Kidney epithelial cell (primary cell): ENCODE measurements around the gene CHI3L1. TPM values are rescaled to one million over a fixed set of nuclear protein-coding genes. Genes with fewer than 3 reads are reported as not detected.

Experiments used
- DNase-seq: peaks from one replicate; pipeline ENCODE4 v3.0.0-alpha.2; 2010; ENCODE audit warnings: low read depth
- H3K27me3 ChIP-seq: 2 replicates; pipeline ENCODE4 v1.6.0; 2011; ENCODE audit warnings: low read length; ENCODE audit not compliant: control insufficient read depth, insufficient read depth
- H3K36me3 ChIP-seq: 2 replicates; pipeline ENCODE4 v1.5.1; 2011; ENCODE audit warnings: low read length; ENCODE audit not compliant: control insufficient read depth, insufficient read depth
- H3K4me3 ChIP-seq: 2 replicates; pipeline ENCODE4 v1.5.1; 2011; ENCODE audit warnings: low read depth, mild to moderate bottlenecking, control low read depth, low read length
- CTCF ChIP-seq: IDR thresholded peaks from 2 replicates; pipeline ENCODE4 v1.5.1; 2011; ENCODE audit warnings: mild to moderate bottlenecking, moderate library complexity, low read length, control low read depth, inconsistent platforms; ENCODE audit not compliant: insufficient read depth, poor library complexity, severe bottlenecking
- total RNA-seq: library from RNA; depleted of rRNA; stranded (reverse); fragments of >200 nt; gene quantifications from 2 replicates; pipeline ENCODE4 v1.2.3, GENCODE V29; 2015

Gene CHI3L1
- total RNA-seq, 1 donor from 2014 or later = 1.5 TPM

GRCh38 chr1:203187689-203188264 is 1.3 kb upstream of the CHI3L1 start:
- Histone ChIP-seq H3K27me3 (no peaks in the 10 kb centered on the region), H3K36me3 (no peaks in the 10 kb centered on the region), H3K4me3 (no peak overlapping the region)
- no peak for TF ChIP-seq CTCF
- DNase-seq = no peak

- no peak overlapping the region for H3K4me3 ChIP-seq
- TF ChIP-seq CTCF = no peak
- no peaks in the 10 kb centered on the region for H3K27me3 ChIP-seq
- no peaks in the 10 kb centered on the region for H3K36me3 ChIP-seq
- DNase-seq = no peak
Observed at GRCh38 chr1:203187304-203187685, 791 bp upstream of the CHI3L1 start.

DNA sequence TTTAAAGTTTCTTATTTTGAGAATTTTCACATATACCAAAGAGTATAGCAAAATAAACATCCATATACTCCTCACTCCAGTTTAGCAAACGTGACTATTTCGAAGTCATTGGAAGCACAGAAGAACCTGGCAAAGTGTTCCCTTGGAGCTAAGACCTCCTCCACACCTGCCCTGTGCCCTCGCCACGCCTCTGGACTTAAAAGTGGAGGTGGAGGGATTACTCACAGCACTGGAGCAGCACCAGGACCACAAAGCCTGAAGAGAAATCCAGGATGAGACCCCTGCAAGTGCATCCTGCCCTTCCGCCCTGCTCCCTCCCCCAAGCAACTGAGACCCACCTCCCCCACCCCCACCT is 436 bp downstream of the CHI3L1 start:
- H3K4me3 ChIP-seq = no peak overlapping the region
- no peaks in the 10 kb centered on the region for H3K27me3 ChIP-seq
- TF ChIP-seq CTCF = no peak
- no peak for DNase-seq
- H3K36me3 ChIP-seq = no peaks in the 10 kb centered on the region

DNA sequence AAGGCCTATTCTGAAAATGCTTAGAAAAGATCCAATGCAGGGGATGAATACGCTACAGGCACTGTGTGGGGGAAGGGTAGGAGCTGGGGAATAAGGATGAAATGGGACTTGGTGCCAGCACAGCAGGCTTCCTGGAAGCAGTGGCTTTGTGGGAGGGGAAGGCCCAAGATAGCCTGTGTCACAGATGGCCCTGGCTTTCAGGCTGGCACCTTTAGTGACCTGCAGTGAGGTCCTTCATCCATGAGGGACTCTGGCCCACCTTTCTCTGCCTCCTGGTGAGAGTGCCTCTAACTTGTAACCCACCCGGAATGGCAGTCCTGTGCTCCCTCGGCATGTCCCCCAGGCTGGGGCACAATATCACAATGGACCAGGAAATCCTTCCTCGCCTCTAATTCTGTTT is 919 bp downstream of the CHI3L1 start:
- DNase-seq = no peak
- H3K27me3 ChIP-seq = no peaks in the 10 kb centered on the region
- no peaks in the 10 kb centered on the region for H3K36me3 ChIP-seq
- H3K4me3 ChIP-seq = no peak overlapping the region
- no peak for TF ChIP-seq CTCF

DNA sequence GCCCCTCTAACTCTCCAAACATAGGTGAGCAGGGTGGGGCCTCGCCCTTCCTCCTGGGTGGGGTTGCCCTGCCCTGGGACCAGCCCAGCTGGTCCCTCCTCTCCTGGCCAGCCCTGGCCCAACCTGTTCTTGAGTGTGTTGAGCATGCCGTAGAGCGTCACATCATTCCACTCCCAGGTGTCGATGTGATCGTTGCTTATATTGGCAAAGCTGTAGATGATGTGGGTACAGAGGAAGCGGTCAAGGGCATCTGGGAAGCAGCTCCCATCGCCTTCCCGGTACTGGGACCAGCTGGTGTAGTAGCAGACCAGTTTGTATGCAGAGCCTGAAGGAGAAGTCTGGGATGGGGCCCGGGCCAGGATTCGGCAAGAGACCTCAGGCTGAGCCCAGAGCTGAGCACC is 1.4 kb downstream of the CHI3L1 start:
- no peak for DNase-seq
- Histone ChIP-seq H3K4me3 (no peak overlapping the region), H3K36me3 (no peaks in the 10 kb centered on the region), H3K27me3 (no peaks in the 10 kb centered on the region)
- no peak for TF ChIP-seq CTCF

DNA sequence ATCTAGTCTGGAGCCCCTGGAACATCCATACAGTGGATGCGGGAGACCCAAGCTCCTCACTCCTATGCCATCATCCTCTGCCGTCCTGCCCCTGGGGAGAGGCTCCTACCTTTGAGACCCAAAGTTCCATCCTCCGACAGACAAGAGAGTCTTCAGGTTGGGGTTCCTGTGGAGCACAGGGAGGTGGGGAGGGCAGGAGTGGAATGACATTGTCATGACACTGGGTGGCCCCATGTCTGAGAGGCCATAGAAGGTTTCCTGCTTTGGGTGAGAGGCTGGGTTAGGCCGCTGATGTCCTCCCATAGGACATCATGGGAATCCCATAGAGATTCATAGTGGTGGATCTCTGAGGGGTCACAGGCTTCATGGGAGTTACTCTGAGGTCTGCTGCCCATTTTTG is 2.0 kb downstream of the CHI3L1 start:
- no peak for TF ChIP-seq CTCF
- DNase-seq = no peak
- H3K36me3 ChIP-seq = no peaks in the 10 kb centered on the region
- H3K4me3 ChIP-seq = no peak overlapping the region
- no peaks in the 10 kb centered on the region for H3K27me3 ChIP-seq
